CMK (cell line): ENCODE measurements around the gene PAK4.

Experiments
- DNase-seq: peaks from one replicate; pipeline ENCODE4 v3.0.0-alpha.2; 2010; ENCODE audit warnings: low read depth

Gene PAK4

DNA sequence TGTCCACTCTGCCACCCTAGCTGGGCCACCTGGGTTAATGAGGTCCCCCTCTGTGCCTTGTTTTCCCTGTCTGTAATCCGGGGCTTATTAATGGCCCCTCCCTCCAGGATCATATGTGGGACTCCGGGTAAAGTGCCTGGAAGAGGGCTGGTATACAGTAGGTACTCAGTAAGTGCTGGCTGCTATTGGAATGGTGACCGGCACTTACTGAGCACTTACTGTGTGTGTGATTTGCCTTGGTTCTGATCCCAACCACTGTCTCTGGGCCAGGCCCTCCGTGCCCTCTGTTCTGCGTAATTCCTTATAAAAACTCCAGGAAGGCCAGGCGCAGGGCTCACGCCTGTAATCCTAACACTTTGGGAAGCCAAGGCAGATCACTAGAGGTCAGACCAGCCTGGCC is 40.3 kb downstream of the PAK4 start:
- DNase-seq, result no peak

DNA sequence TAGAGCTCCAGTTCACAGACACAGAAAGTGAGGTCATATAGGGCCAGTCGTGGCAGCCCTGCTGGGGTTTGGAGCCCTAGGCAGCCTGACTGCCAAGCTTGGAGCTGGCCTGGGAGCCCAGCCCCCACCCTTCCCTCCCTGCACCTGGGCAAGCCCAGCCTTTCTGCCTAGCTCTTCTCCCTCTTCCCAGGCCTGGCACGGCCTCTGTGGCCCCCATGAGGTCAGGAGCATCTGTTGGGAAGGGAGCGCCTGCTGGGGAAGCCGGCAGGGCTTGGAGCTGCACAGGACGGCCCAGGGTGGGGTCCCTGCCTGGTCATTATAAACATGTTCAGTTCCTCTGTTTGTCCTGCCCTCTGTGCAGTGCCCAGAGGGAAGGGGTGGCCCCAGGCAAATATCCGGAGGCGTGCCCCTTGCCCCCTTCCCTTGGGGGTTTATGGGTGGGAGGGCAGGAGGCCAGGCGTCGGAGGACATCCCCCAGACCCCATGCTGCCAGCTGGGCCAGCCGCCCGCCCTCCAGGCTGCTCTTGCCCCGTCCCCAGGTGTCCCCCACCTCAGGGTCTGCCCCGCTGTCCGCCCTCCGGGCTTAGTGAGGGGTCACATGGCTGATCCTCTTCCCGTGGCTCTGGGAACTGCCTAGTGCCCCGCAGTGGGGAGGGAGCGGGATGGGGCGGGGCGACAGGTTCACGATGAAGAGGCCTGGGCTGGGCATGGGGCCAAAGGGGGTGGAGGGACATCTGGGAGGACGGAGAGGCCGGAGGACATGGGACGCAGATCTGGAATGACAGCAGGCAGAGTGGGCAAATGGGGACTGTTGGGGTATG is 41.2 kb downstream of the PAK4 start:
- no peak for DNase-seq

DNA sequence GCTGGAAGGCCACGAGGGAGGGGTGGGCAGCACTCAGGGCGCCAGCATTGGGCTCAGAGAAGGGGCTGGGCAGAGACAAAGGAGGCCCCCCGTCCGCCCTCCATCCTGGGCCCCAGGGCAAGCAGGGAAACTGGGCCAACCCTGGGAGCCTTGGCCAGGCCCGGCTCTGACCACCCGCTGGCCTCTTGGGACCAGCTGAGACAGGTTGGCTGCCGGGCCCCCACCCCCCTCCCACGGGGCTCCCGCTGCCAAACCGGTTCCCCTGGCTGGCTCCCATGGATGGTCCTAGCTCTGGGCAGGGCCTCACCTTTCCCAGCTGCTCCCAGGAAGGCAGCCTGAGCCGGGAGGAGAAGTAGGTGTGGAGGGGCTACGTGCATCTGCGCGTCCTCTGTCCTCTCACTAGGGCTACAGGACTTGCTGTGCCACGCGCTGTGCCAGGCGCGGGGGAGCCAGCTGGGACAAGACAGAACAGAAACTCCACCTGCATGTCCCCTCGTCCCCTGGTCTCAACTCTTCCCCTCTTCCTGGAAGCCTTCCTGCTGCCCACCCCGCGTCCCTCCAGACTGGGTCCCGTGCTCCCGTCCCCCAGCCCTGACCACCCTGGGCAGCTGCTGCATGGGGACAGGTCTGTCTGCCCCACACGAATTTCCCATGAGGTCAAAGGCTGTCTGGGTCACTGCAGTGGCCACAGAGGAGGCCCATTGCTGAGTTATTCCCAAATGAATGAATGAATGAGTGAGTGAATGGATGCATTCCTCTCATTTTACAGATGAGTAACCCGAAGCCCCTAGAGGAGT is 42.1 kb downstream of the PAK4 start:
- DNase-seq, result no peak

GRCh38 chr19:39168258-39169142 is 42.9 kb downstream of the PAK4 start:
- no peak for DNase-seq

DNA sequence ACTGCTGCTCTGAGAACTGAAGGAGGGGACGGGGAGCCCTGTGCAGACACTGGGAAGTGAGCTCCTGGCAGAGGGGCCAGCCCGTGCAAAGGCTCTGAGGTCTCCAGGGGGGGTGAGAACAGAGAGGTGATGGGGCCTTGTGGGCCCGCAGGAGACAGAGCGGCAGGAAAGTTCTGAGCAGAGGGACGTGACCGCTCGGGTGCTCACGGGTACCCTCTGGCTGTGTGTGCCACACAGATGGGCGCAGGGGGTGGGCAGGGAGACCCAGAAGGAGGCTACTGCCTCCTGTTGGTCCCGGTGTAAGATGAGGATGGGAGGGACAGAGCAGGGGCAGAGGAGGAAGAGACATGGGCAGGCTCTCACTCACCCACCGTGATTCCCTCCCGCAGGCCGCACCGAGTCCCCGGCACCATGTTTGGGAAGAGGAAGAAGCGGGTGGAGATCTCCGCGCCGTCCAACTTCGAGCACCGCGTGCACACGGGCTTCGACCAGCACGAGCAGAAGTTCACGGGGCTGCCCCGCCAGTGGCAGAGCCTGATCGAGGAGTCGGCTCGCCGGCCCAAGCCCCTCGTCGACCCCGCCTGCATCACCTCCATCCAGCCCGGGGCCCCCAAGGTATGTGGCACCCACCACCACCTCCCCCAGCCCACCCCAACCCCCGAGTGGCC is 43.7 kb downstream of the PAK4 start:
- DNase-seq, result no peak

- no peak for DNase-seq
Observed at GRCh38 chr19:39170386-39171231, 45.0 kb downstream of the PAK4 start.

DNA sequence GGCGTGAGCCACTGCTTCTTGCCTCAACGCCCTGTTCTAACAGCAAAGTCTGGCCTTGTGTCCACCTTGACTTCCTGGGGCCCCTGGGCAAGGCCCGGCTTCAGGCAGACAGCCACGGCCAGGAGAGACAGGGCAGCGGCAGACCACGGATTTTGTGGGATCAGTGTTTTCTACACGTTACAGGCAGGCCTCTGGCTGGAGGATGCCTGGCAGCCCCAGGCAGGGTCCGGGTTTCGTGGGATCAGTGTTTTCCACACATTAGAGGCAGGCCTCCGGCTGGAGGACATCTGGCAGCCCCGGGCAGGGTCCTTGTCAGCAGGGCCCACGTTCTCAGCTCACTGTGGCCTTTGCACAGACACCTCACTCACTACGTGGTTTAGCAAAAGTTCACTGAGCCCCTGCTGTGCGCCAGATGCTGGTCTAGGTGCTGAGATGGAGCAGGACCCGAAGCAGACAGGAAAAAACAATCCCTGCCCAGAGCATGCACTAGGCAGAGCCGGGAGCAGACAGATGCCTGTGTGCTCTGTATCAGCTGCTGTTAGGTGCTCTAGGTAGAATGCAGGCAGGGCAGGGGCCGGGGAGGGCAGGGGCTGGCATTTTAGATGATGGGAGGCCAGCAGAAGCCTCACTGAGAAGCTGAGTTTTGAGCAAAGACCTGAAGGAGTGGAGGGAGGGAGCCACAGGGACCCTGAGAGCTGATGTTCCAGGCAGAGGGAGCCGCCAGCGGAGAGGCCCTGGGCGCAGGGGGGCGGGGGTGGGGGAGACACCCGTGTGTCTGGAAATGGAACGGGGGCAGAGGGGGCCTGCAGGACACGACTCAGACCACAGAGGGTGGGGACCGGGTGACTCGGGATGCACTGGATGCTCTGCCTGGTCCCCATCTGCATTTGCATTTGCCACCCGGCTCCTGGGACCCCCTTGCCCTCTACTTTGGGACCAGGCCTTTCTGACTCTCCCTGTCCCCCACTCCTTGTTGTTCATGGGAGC is 46.2 kb downstream of the PAK4 start:
- no peak for DNase-seq

DNA sequence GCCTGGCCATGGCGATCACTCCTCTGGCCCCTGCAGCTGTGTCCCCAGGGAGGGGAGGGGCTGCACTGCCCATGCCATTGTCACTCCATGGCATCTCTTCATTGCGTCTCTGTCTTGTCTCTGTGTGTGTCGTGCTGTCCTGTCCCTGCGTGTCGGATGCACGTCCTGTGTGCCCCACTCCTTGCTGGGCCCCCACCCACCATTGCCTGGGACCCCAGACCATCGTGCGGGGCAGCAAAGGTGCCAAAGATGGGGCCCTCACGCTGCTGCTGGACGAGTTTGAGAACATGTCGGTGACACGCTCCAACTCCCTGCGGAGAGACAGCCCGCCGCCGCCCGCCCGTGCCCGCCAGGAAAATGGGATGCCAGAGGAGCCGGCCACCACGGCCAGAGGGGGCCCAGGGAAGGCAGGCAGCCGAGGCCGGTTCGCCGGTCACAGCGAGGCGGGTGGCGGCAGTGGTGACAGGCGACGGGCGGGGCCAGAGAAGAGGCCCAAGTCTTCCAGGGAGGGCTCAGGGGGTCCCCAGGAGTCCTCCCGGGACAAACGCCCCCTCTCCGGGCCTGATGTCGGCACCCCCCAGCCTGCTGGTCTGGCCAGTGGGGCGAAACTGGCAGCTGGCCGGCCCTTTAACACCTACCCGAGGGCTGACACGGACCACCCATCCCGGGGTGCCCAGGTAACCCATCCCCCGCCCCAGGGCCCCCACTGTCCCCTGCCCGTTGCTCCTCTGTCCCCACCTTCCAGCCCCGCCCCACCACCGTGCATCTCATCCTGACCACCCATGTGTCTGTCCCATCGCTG is 47.3 kb downstream of the PAK4 start:
- DNase-seq, result no peak

DNA sequence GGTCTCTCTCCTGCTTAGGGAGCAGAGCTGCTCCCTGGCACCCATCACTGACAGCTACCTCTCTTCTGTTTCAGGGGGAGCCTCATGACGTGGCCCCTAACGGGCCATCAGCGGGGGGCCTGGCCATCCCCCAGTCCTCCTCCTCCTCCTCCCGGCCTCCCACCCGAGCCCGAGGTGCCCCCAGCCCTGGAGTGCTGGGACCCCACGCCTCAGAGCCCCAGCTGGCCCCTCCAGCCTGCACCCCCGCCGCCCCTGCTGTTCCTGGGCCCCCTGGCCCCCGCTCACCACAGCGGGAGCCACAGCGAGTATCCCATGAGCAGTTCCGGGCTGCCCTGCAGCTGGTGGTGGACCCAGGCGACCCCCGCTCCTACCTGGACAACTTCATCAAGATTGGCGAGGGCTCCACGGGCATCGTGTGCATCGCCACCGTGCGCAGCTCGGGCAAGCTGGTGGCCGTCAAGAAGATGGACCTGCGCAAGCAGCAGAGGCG is 48.0 kb downstream of the PAK4 start:
- no peak for DNase-seq

DNA sequence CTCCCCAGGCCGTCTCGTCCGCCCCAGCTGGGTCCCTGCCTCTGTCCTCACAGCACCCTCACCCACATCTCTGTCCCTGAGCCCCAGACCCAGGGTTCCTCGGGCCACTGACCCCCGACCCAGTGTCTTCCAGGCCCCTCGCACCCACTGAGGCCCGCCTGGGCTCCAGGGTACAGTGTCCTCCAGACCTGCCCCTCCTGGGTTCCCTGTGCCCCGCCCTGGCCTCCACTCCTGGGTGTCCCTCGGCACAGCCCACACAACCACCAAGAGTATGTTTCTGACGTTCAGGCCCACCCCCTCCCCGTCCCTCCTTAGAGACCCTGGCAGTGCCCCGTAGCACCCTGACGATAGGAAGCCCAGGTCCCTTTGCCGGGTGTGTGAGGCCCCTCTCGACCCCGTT is 48.6 kb downstream of the PAK4 start:
- no peak for DNase-seq

- no peak for DNase-seq
Observed at GRCh38 chr19:39174558-39175544, 49.3 kb downstream of the PAK4 start.

DNA sequence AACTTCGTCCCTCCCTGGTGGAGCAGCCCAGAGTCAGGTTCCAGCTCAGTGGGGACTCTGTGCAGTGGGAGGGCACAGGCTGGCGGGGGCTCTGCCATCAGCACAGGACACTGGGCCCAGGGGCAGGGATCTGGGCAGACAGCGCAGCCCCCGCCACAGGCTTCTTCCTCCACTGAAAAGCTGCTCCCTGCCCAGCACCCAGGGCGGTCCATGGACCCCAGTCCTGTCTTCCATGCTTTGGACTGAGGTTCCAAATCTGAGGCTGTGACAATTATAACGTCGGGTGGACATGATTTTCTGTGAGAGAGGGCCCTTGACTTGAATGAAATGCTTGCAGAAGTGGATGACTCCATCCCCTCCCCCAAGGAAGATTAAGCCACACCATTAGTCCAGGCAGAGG is 50.0 kb downstream of the PAK4 start:
- DNase-seq, result no peak

DNA sequence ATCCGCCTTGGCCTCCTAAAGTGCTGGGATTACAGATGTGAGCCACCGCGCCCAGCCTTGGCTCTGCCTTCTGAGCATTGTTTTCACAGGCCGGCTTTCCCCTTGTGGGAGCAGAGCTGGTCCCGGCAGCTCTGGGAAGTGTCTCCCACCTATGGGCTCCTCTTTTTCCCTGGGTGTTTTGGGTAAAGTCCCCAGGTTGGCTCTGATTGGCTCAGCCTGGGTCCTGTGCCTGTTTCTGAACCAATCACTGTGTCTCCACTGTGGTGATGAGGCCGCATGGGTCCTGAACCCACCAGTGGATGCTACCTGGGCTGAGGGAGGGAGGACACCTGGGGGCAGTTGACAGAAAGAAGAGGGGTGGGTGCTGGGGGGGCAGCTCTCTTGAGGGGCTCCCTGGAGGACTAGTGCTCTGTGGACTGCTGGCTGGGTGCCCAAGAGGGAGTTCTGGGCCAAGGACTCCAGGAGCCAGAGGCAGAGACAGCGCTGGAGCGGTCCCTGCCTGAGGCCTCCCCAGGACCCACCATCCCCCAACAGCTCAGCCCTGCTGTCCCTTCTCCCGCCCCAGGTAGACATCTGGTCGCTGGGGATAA is 51.6 kb downstream of the PAK4 start:
- DNase-seq, result no peak

- DNase-seq, result no peak
Observed at GRCh38 chr19:39177736-39178135, 52.1 kb downstream of the PAK4 start.

DNA sequence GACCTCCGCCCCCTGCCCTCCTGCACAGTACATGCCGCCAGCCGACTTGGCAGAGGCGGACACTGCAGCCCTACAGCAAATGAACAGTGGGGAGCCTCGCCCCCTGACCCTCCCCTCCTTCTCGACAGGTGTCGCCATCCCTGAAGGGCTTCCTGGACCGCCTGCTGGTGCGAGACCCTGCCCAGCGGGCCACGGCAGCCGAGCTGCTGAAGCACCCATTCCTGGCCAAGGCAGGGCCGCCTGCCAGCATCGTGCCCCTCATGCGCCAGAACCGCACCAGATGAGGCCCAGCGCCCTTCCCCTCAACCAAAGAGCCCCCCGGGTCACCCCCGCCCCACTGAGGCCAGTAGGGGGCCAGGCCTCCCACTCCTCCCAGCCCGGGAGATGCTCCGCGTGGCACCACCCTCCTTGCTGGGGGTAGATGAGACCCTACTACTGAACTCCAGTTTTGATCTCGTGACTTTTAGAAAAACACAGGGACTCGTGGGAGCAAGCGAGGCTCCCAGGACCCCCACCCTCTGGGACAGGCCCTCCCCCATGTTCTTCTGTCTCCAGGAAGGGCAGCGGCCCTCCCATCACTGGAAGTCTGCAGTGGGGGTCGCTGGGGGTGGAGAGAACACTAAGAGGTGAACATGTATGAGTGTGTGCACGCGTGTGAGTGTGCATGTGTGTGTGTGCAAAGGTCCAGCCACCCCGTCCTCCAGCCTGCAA is 52.9 kb downstream of the PAK4 start:
- DNase-seq, result no peak

DNA sequence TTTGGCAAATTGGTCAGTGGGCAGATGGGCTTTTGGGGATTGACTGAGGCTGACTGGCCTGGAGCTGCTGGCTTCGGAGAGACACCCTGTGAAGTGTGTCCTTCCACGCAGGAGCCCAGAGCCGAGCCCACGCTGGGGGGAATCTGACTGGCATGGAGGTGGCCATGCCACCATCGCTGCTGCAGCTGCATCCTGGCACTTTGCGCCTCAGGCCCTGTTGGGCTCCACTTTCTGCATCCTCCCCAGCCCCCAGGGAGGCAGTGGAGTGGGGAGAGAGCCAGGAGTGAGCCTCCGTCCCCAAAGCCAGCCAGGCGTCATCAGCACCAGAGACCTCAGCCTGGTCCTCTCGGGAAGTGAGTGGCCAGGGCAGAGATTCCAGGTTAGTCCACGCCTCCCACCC is 54.2 kb downstream of the PAK4 start:
- no peak for DNase-seq
